Hematopoietic multipotent progenitor cell treated with erythropoietin and hydrocortisone succinate and interleukin-3 and kit ligand, for 8 days (in vitro differentiated cells): Measurements from ENCODE around the gene HPS1.
A peak's percentile ranks its signal among the peaks of the same experiment; 100 is the strongest.
"Not testable (repeated sequence)": the region's sequence is repeated elsewhere in the genome, so short reads cannot be mapped to it uniquely, and the experiment has no call there.

Experiments used
- DNase-seq: peaks from one replicate; pipeline ENCODE4 v3.0.0-alpha.2; 2015

The HPS1 gene

GRCh38 chr10:98384531-98385133 lies 62.1 kb downstream of the HPS1 start:
- no peak for DNase-seq

GRCh38 chr10:98383869-98384268 lies 62.9 kb downstream of the HPS1 start:
- no peak for DNase-seq

- not testable (repeated sequence) for DNase-seq
Observed at GRCh38 chr10:98383134-98383667, 63.5 kb downstream of the HPS1 start.

- no peak for DNase-seq
Observed at GRCh38 chr10:98382691-98383101, 64.0 kb downstream of the HPS1 start.

GRCh38 chr10:98380493-98381339 lies 66.0 kb downstream of the HPS1 start:
- DNase-seq = peak; percentile 13

GRCh38 chr10:98378722-98379121 lies 68.0 kb downstream of the HPS1 start:
- DNase-seq = no peak

- DNase-seq = no peak
Observed at GRCh38 chr10:98377536-98377935, 69.2 kb downstream of the HPS1 start.

GRCh38 chr10:98377001-98377400 lies 69.7 kb downstream of the HPS1 start:
- no peak for DNase-seq

GRCh38 chr10:98376485-98376884 lies 70.2 kb downstream of the HPS1 start:
- no peak for DNase-seq

- no peak for DNase-seq
Observed at GRCh38 chr10:98374217-98374985, 72.3 kb downstream of the HPS1 start.

GRCh38 chr10:98373260-98374040 lies 73.3 kb downstream of the HPS1 start:
- no peak for DNase-seq

- no peak for DNase-seq
Observed at GRCh38 chr10:98370831-98371820, 75.6 kb downstream of the HPS1 start.

GRCh38 chr10:98369801-98370200 lies 76.9 kb downstream of the HPS1 start:
- DNase-seq = no peak

GRCh38 chr10:98368644-98369043 lies 78.1 kb downstream of the HPS1 start:
- DNase-seq = no peak

- no peak for DNase-seq
Observed at GRCh38 chr10:98367604-98368451, 78.9 kb downstream of the HPS1 start.
